ENCODE data around the gene STX8. TPM values are rescaled to one million over a fixed set of nuclear protein-coding genes. Genes with fewer than 3 reads are reported as not detected.
"Not testable (repeated sequence)": the region's sequence is repeated elsewhere in the genome, so short reads cannot be mapped to it uniquely, and the experiment has no call there.

STX8 gene
- total RNA-seq, 1 donor from 2014 or later, result 57.8 TPM

DNA sequence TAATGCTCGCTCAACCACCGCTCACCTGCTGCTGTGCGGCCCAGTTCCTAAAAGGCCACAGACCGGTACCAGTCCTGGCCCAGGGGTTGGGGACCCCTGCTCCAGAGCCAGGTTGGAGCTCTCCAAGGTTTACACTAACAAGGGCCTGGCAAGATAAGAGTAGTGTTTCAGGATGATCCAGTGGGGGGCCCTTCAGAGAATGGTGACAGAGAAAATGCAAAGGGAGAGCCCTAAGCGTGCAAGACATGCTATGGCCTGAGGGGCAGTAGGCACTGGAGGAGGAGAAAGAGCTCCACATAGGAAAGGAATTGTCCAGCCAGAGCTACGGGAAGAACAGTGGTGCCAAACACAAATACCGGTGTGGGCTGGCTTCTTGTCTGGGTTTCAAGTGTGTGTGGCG lies 233.4 kb downstream of the STX8 start:
- Histone ChIP-seq H3K4me1 (no peaks in the 10 kb centered on the region), H3K4me3 (no peak overlapping the region), H3K9me3 (no peaks in the 10 kb centered on the region), H3K27me3 (ENCODE audit: low read depth) (no peaks in the 10 kb centered on the region), H3K36me3 (no peaks in the 10 kb centered on the region), H3K27ac (no peak overlapping the region)
- TF ChIP-seq, protein P1, sequence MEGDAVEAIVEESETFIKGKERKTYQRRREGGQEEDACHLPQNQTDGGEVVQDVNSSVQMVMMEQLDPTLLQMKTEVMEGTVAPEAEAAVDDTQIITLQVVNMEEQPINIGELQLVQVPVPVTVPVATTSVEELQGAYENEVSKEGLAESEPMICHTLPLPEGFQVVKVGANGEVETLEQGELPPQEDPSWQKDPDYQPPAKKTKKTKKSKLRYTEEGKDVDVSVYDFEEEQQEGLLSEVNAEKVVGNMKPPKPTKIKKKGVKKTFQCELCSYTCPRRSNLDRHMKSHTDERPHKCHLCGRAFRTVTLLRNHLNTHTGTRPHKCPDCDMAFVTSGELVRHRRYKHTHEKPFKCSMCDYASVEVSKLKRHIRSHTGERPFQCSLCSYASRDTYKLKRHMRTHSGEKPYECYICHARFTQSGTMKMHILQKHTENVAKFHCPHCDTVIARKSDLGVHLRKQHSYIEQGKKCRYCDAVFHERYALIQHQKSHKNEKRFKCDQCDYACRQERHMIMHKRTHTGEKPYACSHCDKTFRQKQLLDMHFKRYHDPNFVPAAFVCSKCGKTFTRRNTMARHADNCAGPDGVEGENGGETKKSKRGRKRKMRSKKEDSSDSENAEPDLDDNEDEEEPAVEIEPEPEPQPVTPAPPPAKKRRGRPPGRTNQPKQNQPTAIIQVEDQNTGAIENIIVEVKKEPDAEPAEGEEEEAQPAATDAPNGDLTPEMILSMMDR (IDR thresholded peaks at IDR 0.05), result no peak
- intact Hi-C loops (cut with DNase I), result no loop called here
- ATAC-seq, result no peak
- DNase-seq, result no peak

DNA sequence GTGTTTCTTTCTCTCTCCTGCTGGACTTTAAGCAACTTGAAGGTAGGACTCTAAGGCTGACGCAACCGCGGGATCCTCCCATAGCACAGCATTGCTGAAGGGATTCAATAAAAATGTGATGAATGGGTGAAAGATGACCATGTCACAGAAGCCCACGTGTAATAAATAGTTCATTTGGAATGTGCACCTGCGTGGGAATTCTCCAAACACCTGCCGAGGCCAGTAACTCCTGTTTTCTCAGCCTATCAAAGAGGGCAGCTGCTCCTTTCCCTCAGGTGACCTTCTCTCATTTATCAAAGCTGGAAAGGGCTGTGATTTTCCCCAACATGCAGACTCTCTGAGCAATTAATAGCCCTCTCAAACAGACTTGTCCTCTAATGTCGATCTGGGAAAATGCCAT lies 235.7 kb downstream of the STX8 start:
- no peak overlapping the region for H3K4me3 ChIP-seq
- H3K36me3 ChIP-seq, result no peaks in the 10 kb centered on the region
- intact Hi-C loops (cut with DNase I), result no loop called here
- ATAC-seq (no peak), DNase-seq (no peak)
- no peak overlapping the region for H3K27ac ChIP-seq
- no peaks in the 10 kb centered on the region for H3K4me1 ChIP-seq
- no peaks in the 10 kb centered on the region for H3K27me3 ChIP-seq (ENCODE audit: low read depth)
- TF ChIP-seq, protein P1 (IDR thresholded peaks at IDR 0.05), result no peak
- H3K9me3 ChIP-seq, result peaks cover 8% of the 10 kb centered on the region

DNA sequence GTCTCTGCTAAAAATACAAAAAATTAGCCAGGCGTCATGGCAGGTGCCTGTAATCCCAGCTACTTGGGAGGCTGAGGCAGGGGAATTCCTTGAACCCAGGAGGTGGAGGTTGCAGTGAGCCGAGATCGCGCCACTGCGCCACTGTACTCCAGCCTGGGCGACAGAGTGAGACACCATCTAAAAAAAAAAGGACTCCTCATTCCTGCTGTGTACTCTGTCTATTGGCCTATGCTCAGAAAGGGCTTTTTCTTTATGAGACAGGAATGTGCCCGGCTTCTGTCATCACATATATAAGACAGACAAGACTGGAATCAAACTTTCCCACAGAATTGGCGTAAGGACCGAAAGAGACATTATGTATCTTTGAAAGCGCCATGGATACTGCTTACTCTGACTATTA lies 236.1 kb downstream of the STX8 start:
- H3K4me1 ChIP-seq; H3K27me3 ChIP-seq (ENCODE audit: low read depth); DNase-seq; intact Hi-C loops (cut with DNase I); H3K27ac ChIP-seq; H3K36me3 ChIP-seq; ATAC-seq; H3K4me3 ChIP-seq: not testable (repeated sequence)
- peaks cover 12% of the 10 kb centered on the region for H3K9me3 ChIP-seq

DNA sequence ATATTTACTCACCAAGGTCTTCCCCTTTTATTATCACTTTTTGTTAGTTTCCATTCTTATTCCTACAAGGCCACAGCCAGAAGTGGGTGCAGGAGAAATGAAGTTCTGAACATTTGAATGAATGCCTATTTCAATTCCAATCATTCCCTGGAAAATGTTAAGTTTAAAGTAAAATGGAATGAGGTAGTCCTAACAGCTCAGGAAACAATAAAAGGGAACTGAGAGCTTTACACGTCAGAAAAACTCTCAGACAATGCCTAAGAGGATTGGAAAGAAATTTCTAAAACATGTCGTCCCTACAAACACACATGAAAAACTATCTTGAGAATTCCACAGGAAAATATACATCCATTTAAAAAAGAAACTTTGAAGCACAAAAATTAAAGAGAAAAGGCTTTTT lies 238.8 kb downstream of the STX8 start:
- H3K36me3 ChIP-seq, result no peaks in the 10 kb centered on the region
- ATAC-seq (no peak), DNase-seq (no peak)
- H3K27ac ChIP-seq, result no peak overlapping the region
- H3K9me3 ChIP-seq, result peaks cover 12% of the 10 kb centered on the region
- intact Hi-C loops (cut with DNase I), result no loop called here
- H3K4me1 ChIP-seq, result no peaks in the 10 kb centered on the region
- H3K27me3 ChIP-seq (ENCODE audit: low read depth), result no peaks in the 10 kb centered on the region
- H3K4me3 ChIP-seq, result no peak overlapping the region
- TF ChIP-seq, protein P1 (IDR thresholded peaks at IDR 0.05), result no peak

DNA sequence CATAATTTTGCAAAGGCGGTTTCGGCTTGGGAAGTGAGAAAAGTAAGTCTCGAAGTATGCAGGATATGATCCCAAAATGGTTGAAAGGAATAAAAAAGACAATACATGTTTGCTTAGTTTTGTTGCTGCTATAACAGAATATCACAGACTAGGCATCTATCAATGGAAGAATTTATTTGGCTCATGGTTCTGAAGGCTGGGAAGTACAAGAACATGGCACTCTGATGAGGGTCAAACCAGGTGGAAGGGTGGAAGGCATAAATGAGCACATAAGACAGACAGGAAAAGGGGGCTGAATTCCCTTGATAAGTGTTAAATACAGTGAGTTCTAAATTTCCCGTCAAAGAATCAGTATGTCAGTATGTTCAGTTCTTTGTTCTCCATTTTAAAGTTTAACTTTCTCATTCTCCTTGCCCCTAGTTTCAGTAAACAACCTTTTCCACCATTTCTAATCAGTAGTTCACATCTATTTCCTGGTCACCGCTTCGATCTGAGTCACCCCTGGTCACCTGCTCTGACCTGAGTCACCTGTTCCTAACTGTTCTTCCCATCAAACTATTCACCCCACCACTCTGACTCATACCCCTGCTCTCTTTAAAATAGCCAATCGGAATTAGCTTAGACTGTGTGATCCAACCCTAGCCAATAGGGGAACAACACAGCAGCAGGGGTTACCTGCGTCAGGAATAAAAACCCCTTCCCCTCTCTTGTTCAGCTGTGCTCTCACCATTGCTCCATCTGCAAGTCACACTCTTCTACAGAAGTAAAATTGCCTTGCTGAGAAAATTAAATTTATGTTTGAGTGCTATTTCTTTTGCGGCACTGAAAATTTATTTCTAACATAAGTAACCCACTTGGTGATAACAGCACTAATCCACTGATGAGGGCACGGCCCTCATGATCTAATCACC lies 240.8 kb downstream of the STX8 start:
- DNase-seq (no peak), ATAC-seq (no peak)
- intact Hi-C loops (cut with DNase I), result no loop called here
- Histone ChIP-seq H3K27me3 (ENCODE audit: low read depth) (no peaks in the 10 kb centered on the region), H3K4me1 (no peaks in the 10 kb centered on the region), H3K27ac (no peak overlapping the region), H3K36me3 (no peaks in the 10 kb centered on the region), H3K4me3 (no peak overlapping the region), H3K9me3 (peaks cover 12% of the 10 kb centered on the region)
- TF ChIP-seq, protein P1 (IDR thresholded peaks at IDR 0.05), result no peak

DNA sequence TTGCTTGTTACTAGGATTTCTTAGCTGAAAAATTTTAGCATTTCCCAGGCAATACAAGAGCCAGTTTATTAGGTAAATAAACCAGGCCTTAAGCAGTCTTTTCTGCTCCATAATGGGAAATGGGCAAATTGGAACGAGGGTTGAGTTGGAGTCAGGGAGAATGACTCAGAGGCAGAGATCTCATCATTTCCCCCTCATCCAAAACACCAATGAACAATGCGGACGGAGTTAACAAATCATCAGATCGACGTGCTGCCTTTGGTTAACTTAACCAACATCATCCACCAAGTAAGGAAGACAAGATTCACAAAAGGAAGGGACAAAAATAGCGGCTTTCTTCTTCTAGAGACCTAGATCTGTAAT lies 243.5 kb downstream of the STX8 start:
- H3K4me1 ChIP-seq, result no peaks in the 10 kb centered on the region

More for the DNA sequence above, 243.5 kb downstream of the STX8 start:
- intact Hi-C loops (cut with DNase I), result no loop called here
- DNase-seq, result no peak
- no peak for ATAC-seq
- no peak overlapping the region for H3K27ac ChIP-seq
- TF ChIP-seq, protein P1 (IDR thresholded peaks at IDR 0.05), result no peak
- H3K9me3 ChIP-seq, result peaks cover 12% of the 10 kb centered on the region
- no peak overlapping the region for H3K4me3 ChIP-seq
- H3K27me3 ChIP-seq (ENCODE audit: low read depth), result no peaks in the 10 kb centered on the region
- H3K36me3 ChIP-seq, result no peaks in the 10 kb centered on the region

All from lower lobe of right lung (tissue), 2 donors.